H9 (cell line): ENCODE measurements around the gene PARP12. TPM values are rescaled to one million over a fixed set of nuclear protein-coding genes. Genes with fewer than 3 reads are reported as not detected.

ENCODE experiments used
- DNase-seq: peaks from one replicate; pipeline ENCODE4 v3.0.0-alpha.2; 2017
- H2AFZ ChIP-seq: one replicate; pipeline ENCODE4 v1.6.1; 2013; ENCODE audit warnings: mild to moderate bottlenecking, low read length, control low read depth, moderate library complexity
- H2AK5ac ChIP-seq: 2 replicates; pipeline ENCODE4 v1.6.1; 2013; ENCODE audit warnings: low read length, control low read depth, mixed read lengths; ENCODE audit not compliant: insufficient read length
- H2BK120ac ChIP-seq: one replicate; pipeline ENCODE4 v1.6.1; 2013; ENCODE audit warnings: low read depth, mild to moderate bottlenecking, low read length, control low read depth, inconsistent platforms; ENCODE audit not compliant: poor library complexity, severe bottlenecking
- H2BK12ac ChIP-seq: 2 replicates; pipeline ENCODE4 v1.6.1; 2013; ENCODE audit warnings: low read length, control low read depth, mixed read lengths, low read depth; ENCODE audit not compliant: insufficient read length
- H2BK15ac ChIP-seq: 2 replicates; pipeline ENCODE4 v1.6.1; 2013; ENCODE audit warnings: low read depth, low read length, control low read depth
- H2BK20ac ChIP-seq: one replicate; pipeline ENCODE4 v1.6.1; 2013; ENCODE audit warnings: low read depth, mild to moderate bottlenecking, low read length, control low read depth, inconsistent platforms; ENCODE audit not compliant: poor library complexity, severe bottlenecking
- H2BK5ac ChIP-seq: 2 replicates; pipeline ENCODE4 v1.6.1; 2013; ENCODE audit warnings: low read length, control low read depth, mixed read lengths; ENCODE audit not compliant: insufficient read length
- H3K14ac ChIP-seq: 2 replicates; pipeline ENCODE4 v1.6.1; 2013; ENCODE audit warnings: low read length, control low read depth; ENCODE audit not compliant: insufficient read depth
- H3K18ac ChIP-seq: 2 replicates; pipeline ENCODE4 v1.6.1; 2013; ENCODE audit warnings: low read depth, mild to moderate bottlenecking, mixed read lengths, low read length, control low read depth; ENCODE audit not compliant: insufficient read length
- H3K23ac ChIP-seq: 2 replicates; pipeline ENCODE4 v1.6.1; 2013; ENCODE audit warnings: low read length, control low read depth, mixed read lengths, low read depth; ENCODE audit not compliant: insufficient read length
- H3K23me2 ChIP-seq: 2 replicates; pipeline ENCODE4 v1.6.1; 2013; ENCODE audit warnings: low read depth, mild to moderate bottlenecking, mixed read lengths, low read length, control low read depth; ENCODE audit not compliant: insufficient read length, poor library complexity, severe bottlenecking
- H3K27ac ChIP-seq: 2 replicates; pipeline ENCODE4 v1.5.1; 2013; ENCODE audit warnings: low read length, control low read depth, mixed read lengths, low read depth; ENCODE audit not compliant: insufficient read length
- H3K27me3 ChIP-seq: 2 replicates; pipeline ENCODE4 v1.6.1; 2013; ENCODE audit warnings: low read length, control low read depth, inconsistent platforms; ENCODE audit not compliant: insufficient read depth
- H3K4ac ChIP-seq: 2 replicates; pipeline ENCODE4 v1.6.1; 2013; ENCODE audit warnings: low read depth, mild to moderate bottlenecking, control low read depth, inconsistent platforms, low read length, moderate library complexity
- H3K4me1 ChIP-seq: 2 replicates; pipeline ENCODE4 v1.6.1; 2013; ENCODE audit warnings: low read length, control low read depth, inconsistent platforms; ENCODE audit not compliant: insufficient read depth
- H3K4me2 ChIP-seq: 2 replicates; pipeline ENCODE4 v1.6.1; 2013; ENCODE audit warnings: low read length, control low read depth, mixed read lengths; ENCODE audit not compliant: insufficient read length, insufficient read depth
- H3K56ac ChIP-seq: 2 replicates; pipeline ENCODE4 v1.6.1; 2013; ENCODE audit warnings: low read depth, mild to moderate bottlenecking, mixed read lengths, low read length, control low read depth; ENCODE audit not compliant: insufficient read length
- H3K79me1 ChIP-seq: 2 replicates; pipeline ENCODE4 v1.6.1; 2013; ENCODE audit warnings: low read depth, mild to moderate bottlenecking, moderate library complexity, low read length, control low read depth, inconsistent platforms; ENCODE audit not compliant: insufficient read depth, poor library complexity, severe bottlenecking
- H3K79me2 ChIP-seq: 2 replicates; pipeline ENCODE4 v1.6.1; 2013; ENCODE audit warnings: low read length, control low read depth, inconsistent platforms; ENCODE audit not compliant: insufficient read depth
- H3K9ac ChIP-seq: 2 replicates; pipeline ENCODE4 v1.6.1; 2013; ENCODE audit warnings: low read length, control low read depth, mixed read lengths; ENCODE audit not compliant: insufficient read length; ENCODE audit errors: extremely low read depth
- H3K9me3 ChIP-seq: one replicate; pipeline ENCODE4 v1.6.1; 2013; ENCODE audit warnings: low read depth, low read length, inconsistent platforms; ENCODE audit not compliant: control insufficient read depth
- H3T11ph ChIP-seq: one replicate; pipeline ENCODE4 v1.6.1; 2013; ENCODE audit warnings: mild to moderate bottlenecking, low read length, control low read depth, inconsistent platforms
- H4K20me1 ChIP-seq: one replicate; pipeline ENCODE4 v1.6.1; 2013; ENCODE audit not compliant: control insufficient read depth, insufficient read length, insufficient read depth
- H4K5ac ChIP-seq: 2 replicates; pipeline ENCODE4 v1.6.1; 2013; ENCODE audit warnings: low read depth, mild to moderate bottlenecking, mixed read lengths, low read length, control low read depth; ENCODE audit not compliant: insufficient read length
- H4K8ac ChIP-seq: replicated peaks from 2 replicates; pipeline ENCODE4 v1.6.1; 2013; ENCODE audit warnings: low read length, control low read depth, mixed read lengths, low read depth; ENCODE audit not compliant: insufficient read length
- H4K91ac ChIP-seq: 2 replicates; pipeline ENCODE4 v1.6.1; 2013; ENCODE audit warnings: low read depth, mild to moderate bottlenecking, moderate library complexity, mixed read lengths, low read length, control low read depth; ENCODE audit not compliant: insufficient read length
- H3K27ac Mint-ChIP-seq, 3 experiments: 2 replicates in 2 of 3; 3 replicates in 1 of 3; pipeline ENCODE4 v1.8.0; 2020 to 2021; ENCODE audit warnings: mixed read lengths in 3 of 3, mild to moderate bottlenecking in 1 of 3, moderate library complexity in 1 of 3
- H3K27me3 Mint-ChIP-seq: 2 replicates; pipeline ENCODE4 v1.8.0; 2021; ENCODE audit warnings: low read depth, mild to moderate bottlenecking, moderate library complexity, mixed read lengths
- H3K36me3 Mint-ChIP-seq, 3 experiments: 2 replicates in 2 of 3; 3 replicates in 1 of 3; pipeline ENCODE4 v1.8.0; 2020 to 2021; ENCODE audit warnings: low read depth in 3 of 3, mixed read lengths in 3 of 3; ENCODE audit not compliant: insufficient read depth in 1 of 3
- H3K4me1 Mint-ChIP-seq, 2 experiments: 2 replicates each; pipeline ENCODE4 v1.8.0; 2020; ENCODE audit warnings: mixed read lengths in 2 of 2
- H3K4me3 Mint-ChIP-seq, 2 experiments: 2 replicates in 1 of 2; 3 replicates in 1 of 2; pipeline ENCODE4 v1.8.0; 2020 to 2021; ENCODE audit warnings: mild to moderate bottlenecking in 2 of 2, mixed read lengths in 2 of 2, moderate library complexity in 1 of 2
- H3K9me3 Mint-ChIP-seq, 2 experiments: 2 replicates in 1 of 2; 3 replicates in 1 of 2; pipeline ENCODE4 v1.8.0; 2020; ENCODE audit warnings: mild to moderate bottlenecking in 2 of 2, mixed read lengths in 2 of 2, moderate library complexity in 1 of 2
- WGBS: extraction: QIAGEN DNeasy Blood & Tissue Kit; methylation state at CpG from one replicate; pipeline ENCODE4 v1.1.7; 2013; ENCODE audit warnings: missing lambda C conversion rate, low lambda C conversion rate, mixed read lengths; ENCODE audit not compliant: insufficient read length; ENCODE audit errors: extremely low coverage; 5-methylcytosine and 5-hydroxymethylcytosine counted together
- total RNA-seq: library from RNA; stranded (reverse); gene quantifications from 2 replicates; pipeline ENCODE4 v1.2.1, GENCODE V29; 2021
- TF ChIP-seq, protein P1 (sequence below): fragments of 200-600 bp; sonication (generic); conservative IDR thresholded peaks from 3 replicates; pipeline ENCODE4 v1.8.0; 2021; ENCODE audit warnings: antibody characterized with exemption, mild to moderate bottlenecking

Gene PARP12
- total RNA-seq, 1 experiment from 2014 or later, result 11.8 TPM

DNA sequence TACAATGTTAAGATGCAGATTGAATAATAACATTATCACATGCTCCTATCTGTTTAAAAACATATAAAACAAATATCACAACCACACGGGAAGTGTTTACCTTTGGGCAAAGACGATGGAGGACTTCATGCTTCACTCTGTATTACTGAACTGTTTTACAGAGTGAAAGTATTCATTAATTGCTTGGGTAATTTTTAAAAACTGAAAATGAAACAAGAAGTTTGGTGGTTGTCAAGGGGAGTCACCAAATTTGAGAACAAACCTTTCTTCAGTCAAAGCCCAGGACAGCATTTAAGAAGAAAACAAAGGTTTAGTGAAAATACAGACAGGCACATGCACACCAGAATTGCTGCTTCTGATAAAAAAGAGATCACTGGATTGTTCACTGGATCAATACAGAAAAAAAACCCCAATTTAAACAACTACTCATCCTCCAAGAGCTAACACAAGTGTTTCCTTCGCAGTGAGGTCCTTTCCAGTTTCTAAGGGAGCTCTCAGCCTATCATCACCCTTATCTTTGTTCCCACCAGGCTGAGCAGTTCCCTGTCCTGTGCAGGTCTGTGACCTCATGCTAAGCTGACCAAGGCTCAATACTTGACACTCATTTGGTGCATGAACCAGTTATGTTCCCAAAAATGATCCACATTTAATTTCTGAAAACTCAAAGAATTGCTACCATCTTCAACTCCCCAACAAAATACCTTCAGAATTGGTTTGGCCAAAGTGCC lies 8.8 kb downstream of the PARP12 start:
- Histone ChIP-seq H3K9ac (no peak overlapping the region), H2BK12ac (no peak overlapping the region), H3K79me1 (no peaks in the 10 kb centered on the region), H3K27ac (no peak overlapping the region), H3K23me2 (no peaks in the 10 kb centered on the region), H2BK120ac (no peak overlapping the region), H3K23ac (no peak overlapping the region), H2BK5ac (no peak overlapping the region), H2BK20ac (no peak overlapping the region), H3K9me3 (no peaks in the 10 kb centered on the region), H3T11ph (no peak overlapping the region), H3K18ac (no peak overlapping the region), H4K91ac (no peak overlapping the region), H3K4me2 (no peak overlapping the region), H2BK15ac (no peak overlapping the region), H2AK5ac (no peak overlapping the region), H4K8ac (no peak overlapping the region), H4K20me1 (no peaks in the 10 kb centered on the region), H3K4ac (no peak overlapping the region), H3K4me1 (no peaks in the 10 kb centered on the region), H3K14ac (no peak overlapping the region), H4K5ac (no peak overlapping the region), H3K27me3 (no peaks in the 10 kb centered on the region), H2AFZ (no peak overlapping the region), H3K56ac (no peak overlapping the region), H3K79me2 (no peaks in the 10 kb centered on the region)
- WGBS, result no CpG with 5 or more reads among the region's 3 CpGs
- Mint-ChIP-seq H3K4me3 (no peak overlapping the region), H3K27ac (no peak overlapping the region), H3K4me1 (peaks cover 3 to 5% of the 10 kb centered on the region in 2 experiments; a peak in 2 of 4 replicates), H3K9me3 (no peaks in the 10 kb centered on the region), H3K27me3 (no peaks in the 10 kb centered on the region; the same call in 1 of the 2 replicates), H3K36me3 (peaks cover 0 to 2% (median 0%) of the 10 kb centered on the region in 3 experiments; a peak in 2 of 7 replicates)
- DNase-seq, result no peak
- TF ChIP-seq, protein P1, sequence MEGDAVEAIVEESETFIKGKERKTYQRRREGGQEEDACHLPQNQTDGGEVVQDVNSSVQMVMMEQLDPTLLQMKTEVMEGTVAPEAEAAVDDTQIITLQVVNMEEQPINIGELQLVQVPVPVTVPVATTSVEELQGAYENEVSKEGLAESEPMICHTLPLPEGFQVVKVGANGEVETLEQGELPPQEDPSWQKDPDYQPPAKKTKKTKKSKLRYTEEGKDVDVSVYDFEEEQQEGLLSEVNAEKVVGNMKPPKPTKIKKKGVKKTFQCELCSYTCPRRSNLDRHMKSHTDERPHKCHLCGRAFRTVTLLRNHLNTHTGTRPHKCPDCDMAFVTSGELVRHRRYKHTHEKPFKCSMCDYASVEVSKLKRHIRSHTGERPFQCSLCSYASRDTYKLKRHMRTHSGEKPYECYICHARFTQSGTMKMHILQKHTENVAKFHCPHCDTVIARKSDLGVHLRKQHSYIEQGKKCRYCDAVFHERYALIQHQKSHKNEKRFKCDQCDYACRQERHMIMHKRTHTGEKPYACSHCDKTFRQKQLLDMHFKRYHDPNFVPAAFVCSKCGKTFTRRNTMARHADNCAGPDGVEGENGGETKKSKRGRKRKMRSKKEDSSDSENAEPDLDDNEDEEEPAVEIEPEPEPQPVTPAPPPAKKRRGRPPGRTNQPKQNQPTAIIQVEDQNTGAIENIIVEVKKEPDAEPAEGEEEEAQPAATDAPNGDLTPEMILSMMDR, result no peak
